CD14-positive monocyte (primary cell): ENCODE results near the gene TXNDC11. TPM values are rescaled to one million over a fixed set of nuclear protein-coding genes. Genes with fewer than 3 reads are reported as not detected.

Experiments used
- DNase-seq, 3 donors: peaks; one replicate each; pipeline ENCODE4 v3.0.0-alpha.2; 2011 to 2022
- H2AFZ ChIP-seq: 2 replicates; pipeline ENCODE4 v1.6.0; 2012; ENCODE audit warnings: mild to moderate bottlenecking, low read depth, low read length, inconsistent platforms; ENCODE audit not compliant: insufficient read depth, poor library complexity, severe bottlenecking
- H3K27ac ChIP-seq, 2 donors: 1 replicate in 1 of 2; 2 replicates in 1 of 2; pipeline ENCODE4 v1.5.1; 2012 to 2013; ENCODE audit warnings: low read length in 2 of 2, control low read depth in 1 of 2, inconsistent platforms in 1 of 2, low read depth in 1 of 2, mild to moderate bottlenecking in 1 of 2
- H3K27me3 ChIP-seq, 2 donors: one replicate each; pipeline versions ENCODE4 v1.6.0 to v1.6.1; 2011 to 2013; ENCODE audit warnings: low read length in 2 of 2; ENCODE audit not compliant: control insufficient read depth in 2 of 2, insufficient read depth in 2 of 2
- H3K36me3 ChIP-seq, 2 donors: replicated peaks in 1 of 2; 1 replicate in 1 of 2; 2 replicates in 1 of 2; pipeline versions ENCODE4 v1.5.1 to v1.6.1; 2012 to 2013; ENCODE audit warnings: low read length in 2 of 2, control low read depth in 1 of 2, inconsistent platforms in 1 of 2, mild to moderate bottlenecking in 1 of 2; ENCODE audit not compliant: insufficient read depth in 2 of 2, control insufficient read depth in 1 of 2
- H3K4me1 ChIP-seq, 2 donors: 1 replicate in 1 of 2; 2 replicates in 1 of 2; pipeline versions ENCODE4 v1.5.1 to v1.6.1; 2012 to 2013; ENCODE audit warnings: low read length in 2 of 2, control low read depth in 1 of 2, inconsistent platforms in 1 of 2, mild to moderate bottlenecking in 1 of 2, moderate library complexity in 1 of 2; ENCODE audit not compliant: insufficient read depth in 2 of 2, control insufficient read depth in 1 of 2
- H3K4me2 ChIP-seq: replicated peaks from 2 replicates; pipeline ENCODE3; 2012; ENCODE audit warnings: low read length, moderate library complexity, mild to moderate bottlenecking; ENCODE audit not compliant: poor library complexity, severe bottlenecking; ENCODE audit errors: extremely low read depth
- H3K4me3 ChIP-seq, 3 experiments: fragments of 200-600 bp in 1 of 3; sonication (generic) in 1 of 3; replicated peaks in 1 of 3; 1 replicate in 2 of 3; 2 replicates in 1 of 3; pipeline ENCODE4 v1.5.1; 2011 to 2013; ENCODE audit warnings: low read length in 3 of 3, mild to moderate bottlenecking in 3 of 3, control low read depth in 2 of 3, low read depth in 2 of 3, inconsistent platforms in 1 of 3, moderate library complexity in 1 of 3
- H3K79me2 ChIP-seq: 2 replicates; pipeline ENCODE4 v1.6.0; 2012; ENCODE audit warnings: mild to moderate bottlenecking, control low read depth, inconsistent platforms, low read length, moderate library complexity; ENCODE audit not compliant: insufficient read depth
- H3K9ac ChIP-seq: 2 replicates; pipeline ENCODE4 v1.6.0; 2017; ENCODE audit warnings: low read length, mild to moderate bottlenecking; ENCODE audit not compliant: insufficient read depth, poor library complexity, severe bottlenecking
- H3K9me3 ChIP-seq, 2 donors: replicated peaks in 1 of 2; 1 replicate in 1 of 2; 2 replicates in 1 of 2; pipeline versions ENCODE4 v1.5.1 to v1.6.1; 2012 to 2013; ENCODE audit warnings: low read length in 2 of 2, control low read depth in 1 of 2; ENCODE audit not compliant: control insufficient read depth in 1 of 2, insufficient read depth in 1 of 2
- H4K20me1 ChIP-seq: 2 replicates; pipeline ENCODE4 v1.6.0; 2012; ENCODE audit warnings: mild to moderate bottlenecking, low read length, control low read depth, moderate library complexity; ENCODE audit not compliant: insufficient read depth
- H3K27ac Mint-ChIP-seq, 7 donors: one replicate each; pipeline ENCODE4 v1.8.0; 2020; ENCODE audit warnings: mild to moderate bottlenecking in 7 of 7, mixed read lengths in 7 of 7, moderate library complexity in 6 of 7, inconsistent platforms in 2 of 7
- H3K27me3 Mint-ChIP-seq, 3 donors: one replicate each; pipeline ENCODE4 v1.8.0; 2021 to 2022; ENCODE audit warnings: low read depth in 3 of 3, mild to moderate bottlenecking in 3 of 3, mixed read lengths in 3 of 3, moderate library complexity in 3 of 3, inconsistent platforms in 1 of 3
- H3K36me3 Mint-ChIP-seq, 2 donors: one replicate each; pipeline ENCODE4 v1.8.0; 2020; ENCODE audit warnings: mixed read lengths in 2 of 2, inconsistent platforms in 1 of 2, mild to moderate bottlenecking in 1 of 2
- H3K4me1 Mint-ChIP-seq: one replicate; pipeline ENCODE4 v1.8.0; 2020; ENCODE audit warnings: mild to moderate bottlenecking, mixed read lengths
- H3K4me3 Mint-ChIP-seq, 2 donors: one replicate each; pipeline ENCODE4 v1.8.0; 2020; ENCODE audit warnings: mild to moderate bottlenecking in 2 of 2, mixed read lengths in 2 of 2, moderate library complexity in 1 of 2
- H3K9me3 Mint-ChIP-seq, 7 donors: one replicate each; pipeline ENCODE4 v1.8.0; 2020 to 2022; ENCODE audit warnings: mixed read lengths in 7 of 7, mild to moderate bottlenecking in 6 of 7, moderate library complexity in 6 of 7, inconsistent platforms in 2 of 7
- WGBS: methylation state at CpG from one replicate; pipeline ENCODE4 v1.1.5; 2013; ENCODE audit warnings: missing lambda C conversion rate; ENCODE audit not compliant: insufficient coverage; 5-methylcytosine and 5-hydroxymethylcytosine counted together
- intact Hi-C, 2 donors: fragments of 100-400 bp; cut with micrococcal nuclease; formaldehyde crosslinking; loops; one replicate each; pipeline versions ENCODE4 v1.15.0 to v1.15.1; 2023
- polyA plus RNA-seq, 3 donors: library from polyadenylated mRNA; depleted of rRNA in 1 of 3; unstranded in 2 of 3; stranded (reverse) in 1 of 3; fragments of 300-500 nt in 2 of 3; fragments of >200 nt in 1 of 3; fragmentation: Illumina TruSeq in 2 of 3; gene quantifications; 1 replicate in 2 of 3; 2 replicates in 1 of 3; pipeline ENCODE4 v1.2.3, GENCODE V29; 2012 to 2021
- TF ChIP-seq, protein P1 (sequence below): fragments of 200-600 bp; IDR thresholded peaks from one replicate; pipeline ENCODE4 v1.8.0; 2022; ENCODE audit warnings: antibody characterized with exemption, mild to moderate bottlenecking

TXNDC11 gene
- polyA plus RNA-seq, 3 donors: 32.9 to 60.0 (median 40.6) TPM

- peak overlapping the region; percentile 34 to 63 for H3K27ac ChIP-seq
- peaks cover 89% of the 10 kb centered on the region for H3K79me2 ChIP-seq
- H3K9me3 ChIP-seq: no peaks in the 10 kb centered on the region
- TF ChIP-seq, protein P1, sequence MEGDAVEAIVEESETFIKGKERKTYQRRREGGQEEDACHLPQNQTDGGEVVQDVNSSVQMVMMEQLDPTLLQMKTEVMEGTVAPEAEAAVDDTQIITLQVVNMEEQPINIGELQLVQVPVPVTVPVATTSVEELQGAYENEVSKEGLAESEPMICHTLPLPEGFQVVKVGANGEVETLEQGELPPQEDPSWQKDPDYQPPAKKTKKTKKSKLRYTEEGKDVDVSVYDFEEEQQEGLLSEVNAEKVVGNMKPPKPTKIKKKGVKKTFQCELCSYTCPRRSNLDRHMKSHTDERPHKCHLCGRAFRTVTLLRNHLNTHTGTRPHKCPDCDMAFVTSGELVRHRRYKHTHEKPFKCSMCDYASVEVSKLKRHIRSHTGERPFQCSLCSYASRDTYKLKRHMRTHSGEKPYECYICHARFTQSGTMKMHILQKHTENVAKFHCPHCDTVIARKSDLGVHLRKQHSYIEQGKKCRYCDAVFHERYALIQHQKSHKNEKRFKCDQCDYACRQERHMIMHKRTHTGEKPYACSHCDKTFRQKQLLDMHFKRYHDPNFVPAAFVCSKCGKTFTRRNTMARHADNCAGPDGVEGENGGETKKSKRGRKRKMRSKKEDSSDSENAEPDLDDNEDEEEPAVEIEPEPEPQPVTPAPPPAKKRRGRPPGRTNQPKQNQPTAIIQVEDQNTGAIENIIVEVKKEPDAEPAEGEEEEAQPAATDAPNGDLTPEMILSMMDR: no peak
- Mint-ChIP-seq H3K4me3 (peak overlapping the region; percentile 48 to 72), H3K36me3 (peaks cover 51 to 73% of the 10 kb centered on the region in 2 donors), H3K4me1 (peaks cover 80% of the 10 kb centered on the region), H3K27me3 (peaks cover 2 to 3% (median 3%) of the 10 kb centered on the region in 3 donors), H3K9me3 (no peaks in the 10 kb centered on the region), H3K27ac (peak overlapping the region in 6 of 7 donors; percentile 46 to 88 (median 79))
- no peak overlapping the region for H2AFZ ChIP-seq
- no peak for DNase-seq
- H3K4me2 ChIP-seq: peak overlapping the region; percentile 88
- intact Hi-C loops: no loop called here
- H3K4me3 ChIP-seq: peak overlapping the region in 1 of 3 experiments; percentile 66
- H3K9ac ChIP-seq: no peak overlapping the region
- peaks cover 69 to 81% of the 10 kb centered on the region in 2 donors for H3K4me1 ChIP-seq
- WGBS: 91% methylated on average over 24 of the region's 25 CpGs
- H3K36me3 ChIP-seq: peaks cover 32 to 51% of the 10 kb centered on the region in 2 donors
- H4K20me1 ChIP-seq: peaks cover 95% of the 10 kb centered on the region
- no peaks in the 10 kb centered on the region for H3K27me3 ChIP-seq
These were observed 69.3 kb downstream of the TXNDC11 start for GRCh38 chr16:11673091-11674000.

DNA sequence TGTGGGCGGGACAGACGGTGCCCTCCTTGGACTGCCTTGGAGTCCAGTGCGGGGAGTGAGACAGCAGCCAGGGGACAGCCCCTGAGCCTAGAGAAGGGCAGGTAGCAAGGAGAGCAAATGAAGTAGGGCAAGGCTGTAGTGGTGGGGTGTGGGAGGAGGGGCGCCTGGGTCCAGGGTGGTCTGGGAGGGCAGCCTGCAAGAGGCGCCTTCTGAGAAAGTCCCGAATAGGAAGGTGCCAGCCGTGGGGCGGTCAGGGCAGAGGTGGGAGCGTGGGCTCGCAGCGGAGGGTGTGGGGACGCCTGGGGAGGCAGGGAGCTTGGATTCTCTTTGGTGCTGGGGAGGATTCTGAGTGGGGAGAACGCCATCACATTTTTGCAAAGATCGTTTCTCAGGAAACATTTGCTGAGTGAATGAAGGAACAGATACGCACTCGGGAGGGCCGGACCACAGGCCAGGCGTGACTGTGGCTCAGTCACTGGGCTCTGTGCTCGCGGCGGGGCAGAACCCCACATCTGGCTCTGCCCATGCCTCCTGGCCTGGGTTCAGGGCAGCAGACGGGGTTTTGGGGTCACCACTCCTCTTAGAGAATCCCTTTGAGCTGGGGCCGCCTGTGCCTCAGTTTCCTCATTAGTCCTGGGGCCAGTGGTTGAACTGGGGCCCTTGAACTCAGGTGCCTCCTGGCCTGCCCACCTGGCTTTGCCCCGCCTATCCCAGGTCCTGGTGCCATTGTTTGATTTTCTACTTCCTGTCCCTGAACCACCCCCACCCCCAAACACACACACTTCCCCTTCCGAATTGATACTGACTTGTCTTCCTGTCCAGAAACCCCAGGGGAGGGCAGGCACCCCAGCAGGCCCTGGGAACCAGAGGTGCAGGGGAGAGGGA lies 70.2 kb downstream of the TXNDC11 start:
- intact Hi-C loops: no loop called here
- DNase-seq: peak; percentile 46 to 79 (median 60)

More for the DNA sequence above, 70.2 kb downstream of the TXNDC11 start:
- Histone ChIP-seq H3K27me3 (no peaks in the 10 kb centered on the region), H3K79me2 (peaks cover 81% of the 10 kb centered on the region), H2AFZ (no peak overlapping the region), H3K4me3 (peak overlapping the region in 1 of 3 experiments; percentile 66), H3K36me3 (peaks cover 27 to 42% of the 10 kb centered on the region in 2 donors), H3K27ac (peak overlapping the region; percentile 34 to 63), H3K9ac (no peak overlapping the region), H4K20me1 (peaks cover 86% of the 10 kb centered on the region), H3K4me1 (peaks cover 66 to 78% of the 10 kb centered on the region in 2 donors), H3K4me2 (peak overlapping the region; percentile 88), H3K9me3 (no peaks in the 10 kb centered on the region)
- Mint-ChIP-seq H3K4me3 (peak overlapping the region; percentile 48 to 76), H3K27ac (peak overlapping the region; percentile 19 to 88 (median 76)), H3K4me1 (peaks cover 76% of the 10 kb centered on the region), H3K9me3 (peaks cover 0 to 3% (median 0%) of the 10 kb centered on the region in 7 donors), H3K27me3 (peaks cover 2 to 5% (median 3%) of the 10 kb centered on the region in 3 donors), H3K36me3 (peaks cover 45 to 65% of the 10 kb centered on the region in 2 donors)
- TF ChIP-seq, protein P1: no peak
- WGBS: 81% methylated on average over 24 of the region's 25 CpGs
